ENCODE results near the gene ACVR1B.

DNA sequence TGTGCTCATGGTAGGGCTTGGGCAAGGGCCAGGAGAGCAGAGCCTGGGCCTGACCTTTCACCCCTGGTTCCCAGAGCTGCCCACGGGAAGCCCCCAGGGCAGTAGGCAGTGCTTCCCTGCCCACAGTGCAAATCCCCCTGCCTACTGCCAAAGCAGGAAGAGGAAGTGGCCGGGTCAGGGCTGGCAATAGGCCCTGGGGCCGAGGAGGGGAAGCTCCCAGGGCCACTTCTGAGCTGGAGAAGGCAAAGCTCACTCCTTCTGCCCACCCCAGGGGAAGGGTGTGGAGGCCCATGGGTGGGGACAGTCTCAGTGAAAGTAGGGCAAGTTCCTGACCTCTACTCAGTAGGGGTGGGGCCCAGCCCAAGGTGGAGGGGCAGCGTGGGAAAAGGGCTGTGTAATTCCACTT lies 94.3 kb downstream of the ACVR1B start:
- TF ChIP-seq POLR2A (IDR thresholded peaks at IDR 0.05): no peak
- peak; percentile 13 to 43 for TF ChIP-seq POLR2AphosphoS5 (IDR thresholded peaks at IDR 0.05; ENCODE audit: insufficient read depth in 1 of 2, low read depth in 1 of 2)

All from vagina (tissue), 2 donors.